ENCODE results near the gene MBD6.
"Not testable (repeated sequence)": the region's sequence is repeated elsewhere in the genome, so short reads cannot be mapped to it uniquely, and the experiment has no call there.

MBD6 gene

GRCh38 chr12:57512665-57513064, 10.0 kb upstream of the MBD6 start:
- CTCF ChIA-PET, result no interaction called here
- peak overlapping the region; percentile 37; the same call in 1 of the 2 replicates for H3K27ac ChIP-seq
- no peak for TF ChIP-seq CTCF (conservative IDR thresholded peaks at IDR 0.05; ENCODE audit: low read depth)
- DNase-seq (ENCODE audit: low spot score), result no peak
- POLR2A ChIA-PET (ENCODE audit: low non-redundant PET), result no interaction called here

- H3K27ac ChIP-seq, result no peak overlapping the region; the same call in 1 of the 2 replicates
- CTCF ChIA-PET, result no interaction called here
- DNase-seq (ENCODE audit: low spot score), result no peak
- POLR2A ChIA-PET (ENCODE audit: low non-redundant PET), result no interaction called here
- TF ChIP-seq CTCF (conservative IDR thresholded peaks at IDR 0.05; ENCODE audit: low read depth), result no peak
Measured at GRCh38 chr12:57513266-57513665, 9.4 kb upstream of the MBD6 start.

- DNase-seq (ENCODE audit: low spot score); CTCF ChIA-PET; POLR2A ChIA-PET (ENCODE audit: low non-redundant PET); H3K27ac ChIP-seq: not testable (repeated sequence)
Measured at GRCh38 chr12:57513677-57514076, 8.9 kb upstream of the MBD6 start.

GRCh38 chr12:57514246-57514645, 8.4 kb upstream of the MBD6 start:
- H3K27ac ChIP-seq, result peak overlapping the region; percentile 64
- DNase-seq (ENCODE audit: low spot score); CTCF ChIA-PET: not testable (repeated sequence)
- POLR2A ChIA-PET (ENCODE audit: low non-redundant PET), result interaction anchor here (0.6 to 0.7 kb wide), 2 partner anchors 20 to 55 kb away, joined by 3 read pairs; no protein-coding TSS in a partner anchor

- DNase-seq (ENCODE audit: low spot score), result no peak
- H3K27ac ChIP-seq, result peak overlapping the region; percentile 64
- TF ChIP-seq CTCF (conservative IDR thresholded peaks at IDR 0.05; ENCODE audit: low read depth), result no peak
- POLR2A ChIA-PET (ENCODE audit: low non-redundant PET), result interaction anchor here (0.7 kb wide), 1 partner anchor 56 kb away, joined by 3 read pairs; no protein-coding TSS in a partner anchor
- CTCF ChIA-PET, result interaction anchor here (0.7 kb wide), 1 partner anchor 53 kb away, joined by 3 read pairs; no protein-coding TSS in a partner anchor
Measured at GRCh38 chr12:57514720-57515407, 7.8 kb upstream of the MBD6 start.

GRCh38 chr12:57515408-57515933, 7.2 kb upstream of the MBD6 start:
- ChIA-PET POLR2A (ENCODE audit: low non-redundant PET) (interaction anchor here (0.8 kb wide), 1 partner anchor 232 kb away, joined by 3 read pairs; no protein-coding TSS in a partner anchor), CTCF (interaction anchor here (0.7 kb wide), 1 partner anchor 53 kb away, joined by 3 read pairs; no protein-coding TSS in a partner anchor)
- no peak for TF ChIP-seq CTCF (conservative IDR thresholded peaks at IDR 0.05; ENCODE audit: low read depth)
- no peak for DNase-seq (ENCODE audit: low spot score)
- peak overlapping the region; percentile 64 for H3K27ac ChIP-seq

- ChIA-PET CTCF (interaction anchor here (1.1 kb wide), 1 partner anchor 61 kb away, joined by 3 read pairs; the partner anchor contains the start of gene INHBE), POLR2A (ENCODE audit: low non-redundant PET) (interaction anchor here (0.8 kb wide), 1 partner anchor 232 kb away, joined by 3 read pairs; no protein-coding TSS in a partner anchor)
- H3K27ac ChIP-seq, result no peak overlapping the region
- no peak for DNase-seq (ENCODE audit: low spot score)
- no peak for TF ChIP-seq CTCF (conservative IDR thresholded peaks at IDR 0.05; ENCODE audit: low read depth)
Measured at GRCh38 chr12:57515934-57516541, 6.6 kb upstream of the MBD6 start.
